HG03460 (cell line): ENCODE data around the gene OR6S1.
"Not testable (repeated sequence)": the region's sequence is repeated elsewhere in the genome, so short reads cannot be mapped to it uniquely, and the experiment has no call there.

Experiments
- ATAC-seq: cut with Tn5 transposase; IDR thresholded peaks from one replicate; pipeline ENCODE4 v1.9.1; 2021; ENCODE audit not compliant: unreplicated experiment

Gene OR6S1

GRCh38 chr14:20671597-20672283, 30.2 kb upstream of the OR6S1 start:
- ATAC-seq: peak; percentile 36

GRCh38 chr14:20668969-20669368, 27.5 kb upstream of the OR6S1 start:
- ATAC-seq: no peak

- peak; percentile 73 for ATAC-seq
These were observed 26.5 kb upstream of the OR6S1 start for GRCh38 chr14:20667957-20668356.

- not testable (repeated sequence) for ATAC-seq
These were observed 25.0 kb upstream of the OR6S1 start for GRCh38 chr14:20666400-20666961.

GRCh38 chr14:20662968-20663732, 21.7 kb upstream of the OR6S1 start:
- peak; percentile 59 for ATAC-seq

GRCh38 chr14:20661197-20661596, 19.7 kb upstream of the OR6S1 start:
- no peak for ATAC-seq

GRCh38 chr14:20659813-20660395, 18.4 kb upstream of the OR6S1 start:
- no peak for ATAC-seq

GRCh38 chr14:20659336-20659735, 17.8 kb upstream of the OR6S1 start:
- ATAC-seq: no peak

- ATAC-seq: no peak
These were observed 16.8 kb upstream of the OR6S1 start for GRCh38 chr14:20658246-20658645.

- no peak for ATAC-seq
These were observed 16.0 kb upstream of the OR6S1 start for GRCh38 chr14:20657216-20658211.

- no peak for ATAC-seq
These were observed 14.8 kb upstream of the OR6S1 start for GRCh38 chr14:20656274-20656673.

GRCh38 chr14:20655851-20656250, 14.4 kb upstream of the OR6S1 start:
- no peak for ATAC-seq

GRCh38 chr14:20652996-20653975, 11.8 kb upstream of the OR6S1 start:
- no peak for ATAC-seq

GRCh38 chr14:20645481-20645880, 4.0 kb upstream of the OR6S1 start:
- no peak for ATAC-seq

GRCh38 chr14:20644520-20644919, 3.0 kb upstream of the OR6S1 start:
- no peak for ATAC-seq

- not testable (repeated sequence) for ATAC-seq
These were observed 1.3 kb upstream of the OR6S1 start for GRCh38 chr14:20642755-20643154.

GRCh38 chr14:20642182-20642581, 691 bp upstream of the OR6S1 start:
- ATAC-seq: no peak

GRCh38 chr14:20632831-20633691, 8.4 kb downstream of the OR6S1 start:
- peak; percentile 72 for ATAC-seq
